Progenitor cell of endocrine pancreas (in vitro differentiated cells): Measurements from ENCODE around the gene SPTBN5. TPM values are rescaled to one million over a fixed set of nuclear protein-coding genes. Genes with fewer than 3 reads are reported as not detected.

Source experiments
- DNase-seq: peaks from one replicate; pipeline ENCODE4 v3.0.0; 2021; ENCODE audit warnings: low spot score; ENCODE audit not compliant: unreplicated experiment
- H3K27ac Mint-ChIP-seq: 2 replicates; pipeline ENCODE4 v1.8.0; 2021; ENCODE audit warnings: mild to moderate bottlenecking, moderate library complexity, mixed read lengths
- H3K27me3 Mint-ChIP-seq: 2 replicates; pipeline ENCODE4 v1.8.0; 2021; ENCODE audit warnings: mixed read lengths
- H3K36me3 Mint-ChIP-seq: 2 replicates; pipeline ENCODE4 v1.8.0; 2022; ENCODE audit warnings: mixed read lengths; ENCODE audit not compliant: insufficient read depth
- H3K4me1 Mint-ChIP-seq: 2 replicates; pipeline ENCODE4 v1.8.0; 2021; ENCODE audit warnings: low read depth, mixed read lengths
- H3K4me3 Mint-ChIP-seq: 2 replicates; pipeline ENCODE4 v1.8.0; 2021; ENCODE audit warnings: low read depth, mild to moderate bottlenecking, moderate library complexity, mixed read lengths
- H3K9me3 Mint-ChIP-seq: 2 replicates; pipeline ENCODE4 v1.8.0; 2021; ENCODE audit warnings: low read depth, mixed read lengths
- total RNA-seq: library from RNA; stranded (reverse); gene quantifications from 2 replicates; pipeline ENCODE4 v1.2.1, GENCODE V29; 2021
- TF ChIP-seq, protein P1 (sequence below): fragments of 200-600 bp; sonication (generic); IDR thresholded peaks from one replicate; pipeline ENCODE4 v1.5.0; 2021; ENCODE audit warnings: antibody characterized with exemption, mild to moderate bottlenecking; ENCODE audit not compliant: unreplicated experiment

Gene SPTBN5
- total RNA-seq, 1 donor from 2014 or later = 7.9 TPM

DNA sequence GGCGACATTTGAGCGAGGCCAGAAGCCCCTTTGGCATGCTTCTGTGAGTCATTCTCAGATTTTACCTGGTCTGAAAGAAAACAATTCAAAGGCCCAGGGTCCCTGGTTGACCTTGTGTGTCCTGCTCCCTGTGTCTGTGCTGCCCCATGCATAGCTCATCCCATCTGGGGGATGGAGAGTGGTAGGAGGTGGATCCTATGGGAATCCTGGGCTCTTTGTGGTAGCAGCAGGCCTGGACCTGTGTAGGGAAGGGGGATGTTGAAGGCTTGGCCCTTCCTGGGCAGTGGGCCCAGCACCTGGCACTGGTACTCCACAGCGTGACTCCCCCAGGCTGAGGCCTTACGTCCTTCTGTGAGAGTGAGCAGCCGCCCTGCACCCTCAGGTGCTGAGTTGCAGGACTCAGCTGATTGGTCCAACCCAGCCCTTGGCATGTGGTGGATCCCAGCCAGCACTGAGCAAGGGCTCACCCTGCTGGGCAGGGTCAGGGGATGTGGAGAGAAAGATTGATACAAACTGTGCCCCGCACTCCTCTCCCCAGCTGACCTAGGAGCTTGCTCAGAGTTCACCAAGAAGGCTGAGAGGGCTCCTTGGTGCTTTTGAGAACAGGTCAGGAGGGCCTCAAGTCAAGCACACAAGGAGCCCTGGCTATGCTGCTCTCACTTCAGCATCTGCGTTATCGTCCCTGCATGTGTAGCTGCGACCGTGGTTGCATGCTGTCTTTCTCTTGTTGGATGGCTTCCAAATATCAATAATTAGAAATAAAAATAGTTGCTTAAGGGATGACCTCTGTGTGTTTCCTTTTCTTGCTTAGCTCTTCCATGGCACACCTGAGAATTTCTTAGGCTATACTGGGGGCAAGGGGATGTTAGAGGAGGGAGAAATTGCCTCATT lies 87.3 kb downstream of the SPTBN5 start:
- TF ChIP-seq, protein P1, sequence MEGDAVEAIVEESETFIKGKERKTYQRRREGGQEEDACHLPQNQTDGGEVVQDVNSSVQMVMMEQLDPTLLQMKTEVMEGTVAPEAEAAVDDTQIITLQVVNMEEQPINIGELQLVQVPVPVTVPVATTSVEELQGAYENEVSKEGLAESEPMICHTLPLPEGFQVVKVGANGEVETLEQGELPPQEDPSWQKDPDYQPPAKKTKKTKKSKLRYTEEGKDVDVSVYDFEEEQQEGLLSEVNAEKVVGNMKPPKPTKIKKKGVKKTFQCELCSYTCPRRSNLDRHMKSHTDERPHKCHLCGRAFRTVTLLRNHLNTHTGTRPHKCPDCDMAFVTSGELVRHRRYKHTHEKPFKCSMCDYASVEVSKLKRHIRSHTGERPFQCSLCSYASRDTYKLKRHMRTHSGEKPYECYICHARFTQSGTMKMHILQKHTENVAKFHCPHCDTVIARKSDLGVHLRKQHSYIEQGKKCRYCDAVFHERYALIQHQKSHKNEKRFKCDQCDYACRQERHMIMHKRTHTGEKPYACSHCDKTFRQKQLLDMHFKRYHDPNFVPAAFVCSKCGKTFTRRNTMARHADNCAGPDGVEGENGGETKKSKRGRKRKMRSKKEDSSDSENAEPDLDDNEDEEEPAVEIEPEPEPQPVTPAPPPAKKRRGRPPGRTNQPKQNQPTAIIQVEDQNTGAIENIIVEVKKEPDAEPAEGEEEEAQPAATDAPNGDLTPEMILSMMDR = no peak
- peak overlapping the region; percentile 60 for H3K27ac Mint-ChIP-seq

DNA sequence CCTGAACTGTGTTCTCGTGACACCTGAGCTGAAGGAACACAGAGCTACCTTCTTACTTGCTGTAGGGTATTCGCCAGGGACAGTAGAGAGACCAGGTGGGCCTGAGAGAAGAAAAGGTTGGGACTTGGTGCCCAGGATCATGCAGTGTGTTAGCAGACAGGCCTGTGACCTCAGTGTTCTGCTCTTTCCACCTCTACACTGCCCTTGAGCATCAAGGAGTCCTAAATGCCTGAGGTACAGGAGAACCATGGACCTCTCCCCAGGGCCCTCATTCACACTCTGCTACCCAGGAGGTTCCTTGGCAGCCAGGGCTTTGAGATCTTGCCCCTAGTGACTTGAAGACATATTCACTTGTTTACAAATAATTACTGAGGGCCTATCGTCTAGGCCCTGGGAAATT lies 88.1 kb downstream of the SPTBN5 start:
- DNase-seq = no peak
- H3K27me3 Mint-ChIP-seq = no peaks in the 10 kb centered on the region
- no peak overlapping the region for H3K4me3 Mint-ChIP-seq

More for the DNA sequence above, 87.3 kb downstream of the SPTBN5 start:
- no peaks in the 10 kb centered on the region for H3K36me3 Mint-ChIP-seq
- no peak for DNase-seq
- no peaks in the 10 kb centered on the region for H3K9me3 Mint-ChIP-seq
- no peaks in the 10 kb centered on the region for H3K4me1 Mint-ChIP-seq
- no peaks in the 10 kb centered on the region for H3K27me3 Mint-ChIP-seq
- no peak overlapping the region for H3K4me3 Mint-ChIP-seq

DNA sequence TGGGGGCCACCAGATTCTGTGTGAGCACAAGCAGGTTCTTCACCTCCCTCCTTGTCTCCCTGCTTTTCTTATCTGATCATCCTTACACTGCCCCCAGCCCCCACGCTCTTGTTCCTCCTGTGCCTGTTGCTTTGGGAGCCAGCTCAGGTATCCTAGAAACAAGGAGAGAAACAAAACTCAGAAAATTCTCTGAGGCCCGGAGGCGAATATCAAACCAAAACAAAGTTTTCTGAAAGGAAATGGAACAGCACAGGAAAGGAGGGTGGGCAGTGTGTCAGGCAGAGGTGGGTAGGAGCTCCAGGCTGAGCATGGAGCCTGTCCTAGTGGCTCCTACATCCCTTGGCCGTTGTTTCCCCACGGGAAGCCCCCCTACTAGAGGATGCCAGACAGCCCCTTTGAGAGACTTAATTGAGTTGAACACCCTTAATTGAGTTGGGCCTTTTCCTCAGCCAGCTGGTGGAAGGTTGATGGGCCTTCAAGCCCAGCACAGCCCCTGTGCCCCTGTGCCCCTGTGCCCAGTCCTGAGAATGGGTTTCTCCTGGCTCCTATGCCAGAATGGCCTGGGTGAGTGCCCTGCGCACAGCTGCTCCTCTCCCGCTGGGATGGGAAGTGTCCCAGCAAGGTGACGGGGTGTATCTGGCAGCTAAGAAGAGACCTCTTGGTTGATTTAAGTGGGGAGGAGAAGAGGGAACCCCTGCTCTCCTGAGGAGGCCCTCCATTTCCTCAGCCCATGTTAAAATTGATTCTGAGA lies 88.8 kb downstream of the SPTBN5 start:
- Mint-ChIP-seq H3K9me3 (no peaks in the 10 kb centered on the region), H3K4me3 (no peak overlapping the region)

More for the DNA sequence above, 88.1 kb downstream of the SPTBN5 start:
- peaks cover 3% of the 10 kb centered on the region for H3K36me3 Mint-ChIP-seq
- no peaks in the 10 kb centered on the region for H3K4me1 Mint-ChIP-seq
- no peaks in the 10 kb centered on the region for H3K9me3 Mint-ChIP-seq
- TF ChIP-seq, protein P1 = no peak
- no peak overlapping the region for H3K27ac Mint-ChIP-seq

GRCh38 chr15:41804361-41804760 lies 89.5 kb downstream of the SPTBN5 start:
- TF ChIP-seq, protein P1 = no peak
- Mint-ChIP-seq H3K27ac (no peak overlapping the region), H3K9me3 (no peaks in the 10 kb centered on the region), H3K4me1 (no peaks in the 10 kb centered on the region), H3K4me3 (no peak overlapping the region), H3K27me3 (no peaks in the 10 kb centered on the region), H3K36me3 (peaks cover 5% of the 10 kb centered on the region)
- no peak for DNase-seq

More for the DNA sequence above, 88.8 kb downstream of the SPTBN5 start:
- no peaks in the 10 kb centered on the region for H3K27me3 Mint-ChIP-seq
- TF ChIP-seq, protein P1 = no peak
- H3K4me1 Mint-ChIP-seq = no peaks in the 10 kb centered on the region
- no peak overlapping the region for H3K27ac Mint-ChIP-seq
- no peak for DNase-seq
- H3K36me3 Mint-ChIP-seq = peaks cover 5% of the 10 kb centered on the region

GRCh38 chr15:41801850-41802455 lies 91.9 kb downstream of the SPTBN5 start:
- H3K27ac Mint-ChIP-seq = no peak overlapping the region
- DNase-seq = no peak
- no peaks in the 10 kb centered on the region for H3K9me3 Mint-ChIP-seq
- H3K4me1 Mint-ChIP-seq = no peaks in the 10 kb centered on the region
- H3K4me3 Mint-ChIP-seq = no peak overlapping the region
- H3K36me3 Mint-ChIP-seq = peaks cover 5% of the 10 kb centered on the region
- H3K27me3 Mint-ChIP-seq = no peaks in the 10 kb centered on the region
- TF ChIP-seq, protein P1 = no peak
